Measurements from ENCODE around the gene EMC10.

Gene EMC10

GRCh38 chr19:50510121-50510670 lies 33.9 kb downstream of the EMC10 start:
- H2BK5ac ChIP-seq (ENCODE audit: low read depth, low read length, poor library complexity) = no peak overlapping the region
- peak overlapping the region; percentile 28 for H2AK5ac ChIP-seq (ENCODE audit: low read length)
- no peak overlapping the region for H3K9ac ChIP-seq (ENCODE audit: low read length)
- H3K4ac ChIP-seq (ENCODE audit: low read depth, low read length) = peak overlapping the region; percentile 11
- peaks cover 5 to 6% of the 10 kb centered on the region in 2 experiments for H3K36me3 ChIP-seq (ENCODE audit: control insufficient read depth in 1 of 2, insufficient read depth in 2 of 2, low read length in 2 of 2)
- no peak for DNase-seq
- no peaks in the 10 kb centered on the region for H3K27me3 ChIP-seq (ENCODE audit: insufficient read depth, low read length)
- no CpG with 5 or more reads among the region's 26 CpGs for WGBS (ENCODE audit: extremely low coverage, insufficient coverage, insufficient read length)
- no peak overlapping the region for H3K27ac ChIP-seq (ENCODE audit: low read depth, low read length)
- H3K14ac ChIP-seq (ENCODE audit: low read length) = no peak overlapping the region
- no peak overlapping the region for H3K23ac ChIP-seq (ENCODE audit: low read length)
- peak overlapping the region; percentile 76 for H3K4me3 ChIP-seq (ENCODE audit: low read depth, low read length)
- H4K8ac ChIP-seq (ENCODE audit: low read depth, low read length) = peak overlapping the region; percentile 58
- no peak overlapping the region for H3K18ac ChIP-seq (ENCODE audit: low read length)
- H2AFZ ChIP-seq (ENCODE audit: insufficient read depth, low read length, poor library complexity) = peak overlapping the region; percentile 38
- H4K12ac ChIP-seq (ENCODE audit: low read depth, low read length) = peak overlapping the region; percentile 76
- H4K91ac ChIP-seq (ENCODE audit: low read depth, low read length) = peak overlapping the region; percentile 67
- H3K79me2 ChIP-seq (ENCODE audit: control insufficient read depth, insufficient read depth, low read length, poor library complexity) = peaks cover 5% of the 10 kb centered on the region
- no peak overlapping the region for H2BK12ac ChIP-seq (ENCODE audit: low read length)
- peaks cover 9% of the 10 kb centered on the region for H3K79me1 ChIP-seq (ENCODE audit: low read length)
- peak overlapping the region; percentile 65 for H3K4me2 ChIP-seq (ENCODE audit: low read length)
- H2BK120ac ChIP-seq (ENCODE audit: insufficient read depth, low read length, poor library complexity) = peak overlapping the region; percentile 9
- peaks cover 9 to 11% of the 10 kb centered on the region in 2 experiments for H3K4me1 ChIP-seq (ENCODE audit: control insufficient read depth in 1 of 2, insufficient read depth in 2 of 2, low read length in 2 of 2)
- peaks cover 5% of the 10 kb centered on the region for H3K9me3 ChIP-seq (ENCODE audit: insufficient read depth, low read depth, low read length)

GRCh38 chr19:50510700-50511068 lies 34.4 kb downstream of the EMC10 start:
- peaks cover 5% of the 10 kb centered on the region for H3K9me3 ChIP-seq (ENCODE audit: insufficient read depth, low read depth, low read length)
- H3K4me2 ChIP-seq (ENCODE audit: low read length) = peak overlapping the region; percentile 65
- H3K27ac ChIP-seq (ENCODE audit: low read depth, low read length) = peak overlapping the region; percentile 23
- no peaks in the 10 kb centered on the region for H3K27me3 ChIP-seq (ENCODE audit: insufficient read depth, low read length)
- H3K4me1 ChIP-seq (ENCODE audit: control insufficient read depth in 1 of 2, insufficient read depth in 2 of 2, low read length in 2 of 2) = peaks cover 9 to 11% of the 10 kb centered on the region in 2 experiments
- peaks cover 5% of the 10 kb centered on the region in 2 experiments for H3K36me3 ChIP-seq (ENCODE audit: control insufficient read depth in 1 of 2, insufficient read depth in 2 of 2, low read length in 2 of 2)
- H2BK5ac ChIP-seq (ENCODE audit: low read depth, low read length, poor library complexity) = no peak overlapping the region
- peak overlapping the region; percentile 55 for H2BK120ac ChIP-seq (ENCODE audit: insufficient read depth, low read length, poor library complexity)
- peak overlapping the region; percentile 76 for H4K12ac ChIP-seq (ENCODE audit: low read depth, low read length)
- no peak for DNase-seq
- peak overlapping the region; percentile 28 for H2AK5ac ChIP-seq (ENCODE audit: low read length)
- H3K4me3 ChIP-seq (ENCODE audit: low read depth, low read length) = peak overlapping the region; percentile 76
- H3K23ac ChIP-seq (ENCODE audit: low read length) = no peak overlapping the region
- peak overlapping the region; percentile 38 for H2AFZ ChIP-seq (ENCODE audit: insufficient read depth, low read length, poor library complexity)
- peak overlapping the region; percentile 28 for H3K9ac ChIP-seq (ENCODE audit: low read length)
- H3K79me2 ChIP-seq (ENCODE audit: control insufficient read depth, insufficient read depth, low read length, poor library complexity) = peaks cover 5% of the 10 kb centered on the region
- H3K18ac ChIP-seq (ENCODE audit: low read length) = peak overlapping the region; percentile 35
- H3K79me1 ChIP-seq (ENCODE audit: low read length) = peaks cover 9% of the 10 kb centered on the region
- H3K4ac ChIP-seq (ENCODE audit: low read depth, low read length) = peak overlapping the region; percentile 50
- WGBS (ENCODE audit: extremely low coverage, insufficient coverage, insufficient read length) = no CpG with 5 or more reads among the region's 10 CpGs
- H3K14ac ChIP-seq (ENCODE audit: low read length) = peak overlapping the region; percentile 58
- H2BK12ac ChIP-seq (ENCODE audit: low read length) = no peak overlapping the region
- peak overlapping the region; percentile 58 for H4K8ac ChIP-seq (ENCODE audit: low read depth, low read length)
- peak overlapping the region; percentile 67 for H4K91ac ChIP-seq (ENCODE audit: low read depth, low read length)

DNA sequence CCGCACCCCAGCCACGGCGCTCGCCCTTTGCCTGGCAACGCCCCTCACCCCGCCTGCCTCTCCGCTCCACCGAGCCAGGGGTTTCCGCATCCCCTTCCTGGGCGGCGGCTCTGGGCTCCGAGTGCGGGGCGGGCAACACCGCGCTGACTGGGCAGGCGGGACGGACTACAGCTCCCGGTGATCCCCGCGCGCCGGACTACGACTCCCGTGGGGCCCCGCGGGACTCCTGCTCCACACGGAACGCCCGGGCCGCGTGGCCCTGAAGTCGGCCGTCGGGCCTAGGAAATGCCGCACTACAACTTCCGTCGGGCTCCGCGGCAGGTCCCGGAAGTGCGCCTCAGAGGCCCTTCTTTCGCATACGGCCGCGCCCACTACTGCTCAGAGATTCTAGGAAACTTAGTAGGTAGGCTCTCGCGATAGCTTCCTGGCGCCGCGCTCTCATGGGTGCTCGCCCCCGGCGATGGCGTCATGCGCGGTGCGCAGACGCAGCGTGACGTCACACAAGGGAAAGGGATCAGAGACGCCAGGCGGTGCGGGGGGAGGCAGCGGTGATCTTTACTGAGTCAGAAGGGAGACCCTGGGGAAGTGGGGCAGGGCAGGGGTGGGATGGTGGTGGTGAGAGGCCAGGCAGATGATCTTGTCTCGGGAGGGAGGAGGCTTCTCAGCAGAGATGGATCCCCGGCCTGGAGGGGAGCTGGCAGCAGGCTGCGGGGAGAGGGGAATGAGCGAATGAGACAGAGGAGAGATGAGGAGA lies 34.9 kb downstream of the EMC10 start, which contains the start of gene JOSD2:
Gene JOSD2 (minus strand): TSS at position 123 of the 754 bp plus-strand sequence. CDS start 760 bp downstream, outside the sequence.
- H4K91ac ChIP-seq (ENCODE audit: low read depth, low read length) = peak within 1 kb of the TSS; percentile 95
- no CpG with 5 or more reads among the region's 69 CpGs for WGBS (ENCODE audit: extremely low coverage, insufficient coverage, insufficient read length)
- peak within 1 kb of the TSS; percentile 91 for H4K8ac ChIP-seq (ENCODE audit: low read depth, low read length)
- peak within 1 kb of the TSS; percentile 81 for H3K18ac ChIP-seq (ENCODE audit: low read length)
- peak; percentile 99 to 100 for DNase-seq
- peak within 1 kb of the TSS; percentile 50 for H3K4ac ChIP-seq (ENCODE audit: low read depth, low read length)
- peak within 1 kb of the TSS; percentile 76 for H3K4me3 ChIP-seq (ENCODE audit: low read depth, low read length)
- H2BK120ac ChIP-seq (ENCODE audit: insufficient read depth, low read length, poor library complexity) = peak within 1 kb of the TSS; percentile 55
- H3K27ac ChIP-seq (ENCODE audit: low read depth, low read length) = peak within 1 kb of the TSS; percentile 41
- H3K36me3 ChIP-seq (ENCODE audit: control insufficient read depth in 1 of 2, insufficient read depth in 2 of 2, low read length in 2 of 2) = peaks cover 1% of the 10 kb centered on the region in 2 experiments
- H2BK5ac ChIP-seq (ENCODE audit: low read depth, low read length, poor library complexity) = peak within 1 kb of the TSS; percentile 44
- peaks cover 9% of the 10 kb centered on the region for H3K79me1 ChIP-seq (ENCODE audit: low read length)
- peaks cover 9 to 11% of the 10 kb centered on the region in 2 experiments for H3K4me1 ChIP-seq (ENCODE audit: control insufficient read depth in 1 of 2, insufficient read depth in 2 of 2, low read length in 2 of 2)
- peak within 1 kb of the TSS; percentile 28 for H3K9ac ChIP-seq (ENCODE audit: low read length)
- peak within 1 kb of the TSS; percentile 86 for H4K12ac ChIP-seq (ENCODE audit: low read depth, low read length)
- H3K27me3 ChIP-seq (ENCODE audit: insufficient read depth, low read length) = no peaks in the 10 kb centered on the region
- no peak within 1 kb of the TSS for H2BK12ac ChIP-seq (ENCODE audit: low read length)
- H3K79me2 ChIP-seq (ENCODE audit: control insufficient read depth, insufficient read depth, low read length, poor library complexity) = peaks cover 5% of the 10 kb centered on the region
- peaks cover 5% of the 10 kb centered on the region for H3K9me3 ChIP-seq (ENCODE audit: insufficient read depth, low read depth, low read length)
- peak within 1 kb of the TSS; percentile 75 for H2AFZ ChIP-seq (ENCODE audit: insufficient read depth, low read length, poor library complexity)
- peak within 1 kb of the TSS; percentile 49 for H2AK5ac ChIP-seq (ENCODE audit: low read length)
- peak within 1 kb of the TSS; percentile 65 for H3K4me2 ChIP-seq (ENCODE audit: low read length)
- H3K23ac ChIP-seq (ENCODE audit: low read length) = no peak within 1 kb of the TSS
- H3K14ac ChIP-seq (ENCODE audit: low read length) = peak within 1 kb of the TSS; percentile 58

GRCh38 chr19:50512112-50512998 lies 36.0 kb downstream of the EMC10 start:
- H3K79me1 ChIP-seq (ENCODE audit: low read length) = peaks cover 9% of the 10 kb centered on the region
- no peak overlapping the region for H3K9ac ChIP-seq (ENCODE audit: low read length)
- peaks cover 5% of the 10 kb centered on the region for H3K9me3 ChIP-seq (ENCODE audit: insufficient read depth, low read depth, low read length)
- H2BK5ac ChIP-seq (ENCODE audit: low read depth, low read length, poor library complexity) = no peak overlapping the region
- H4K12ac ChIP-seq (ENCODE audit: low read depth, low read length) = peak overlapping the region; percentile 64
- no peak overlapping the region for H3K14ac ChIP-seq (ENCODE audit: low read length)
- H3K4me1 ChIP-seq (ENCODE audit: control insufficient read depth in 1 of 2, insufficient read depth in 2 of 2, low read length in 2 of 2) = peaks cover 9 to 11% of the 10 kb centered on the region in 2 experiments
- no peaks in the 10 kb centered on the region for H3K36me3 ChIP-seq (ENCODE audit: control insufficient read depth in 1 of 2, insufficient read depth in 2 of 2, low read length in 2 of 2)
- H3K4me2 ChIP-seq (ENCODE audit: low read length) = no peak overlapping the region
- no CpG with 5 or more reads among the region's 36 CpGs for WGBS (ENCODE audit: extremely low coverage, insufficient coverage, insufficient read length)
- H3K23ac ChIP-seq (ENCODE audit: low read length) = no peak overlapping the region
- H3K4ac ChIP-seq (ENCODE audit: low read depth, low read length) = no peak overlapping the region
- no peak overlapping the region for H3K27ac ChIP-seq (ENCODE audit: low read depth, low read length)
- no peak overlapping the region for H3K18ac ChIP-seq (ENCODE audit: low read length)
- H4K91ac ChIP-seq (ENCODE audit: low read depth, low read length) = no peak overlapping the region
- no peak overlapping the region for H2AK5ac ChIP-seq (ENCODE audit: low read length)
- no peak overlapping the region for H2AFZ ChIP-seq (ENCODE audit: insufficient read depth, low read length, poor library complexity)
- H2BK120ac ChIP-seq (ENCODE audit: insufficient read depth, low read length, poor library complexity) = no peak overlapping the region
- H3K27me3 ChIP-seq (ENCODE audit: insufficient read depth, low read length) = no peaks in the 10 kb centered on the region
- no peak for DNase-seq
- no peak overlapping the region for H3K4me3 ChIP-seq (ENCODE audit: low read depth, low read length)
- H2BK12ac ChIP-seq (ENCODE audit: low read length) = no peak overlapping the region
- H3K79me2 ChIP-seq (ENCODE audit: control insufficient read depth, insufficient read depth, low read length, poor library complexity) = peaks cover 5% of the 10 kb centered on the region
- peak overlapping the region; percentile 91 for H4K8ac ChIP-seq (ENCODE audit: low read depth, low read length)
